ENCODE data around the gene BOK. TPM values are rescaled to one million over a fixed set of nuclear protein-coding genes. Genes with fewer than 3 reads are reported as not detected.
"Not testable (repeated sequence)": the region's sequence is repeated elsewhere in the genome, so short reads cannot be mapped to it uniquely, and the experiment has no call there.

Gene BOK
- total RNA-seq, 2 donors from 2014 or later: 0.16 TPM; not detected in 1

- H3K36me3 Mint-ChIP-seq (ENCODE audit: low read depth): peaks cover 17% of the 10 kb centered on the region
- not testable (repeated sequence) for H3K4me3 Mint-ChIP-seq; H3K27ac Mint-ChIP-seq; H3K27me3 Mint-ChIP-seq; H3K9me3 Mint-ChIP-seq; H3K4me1 Mint-ChIP-seq; ATAC-seq (replicated peaks)
These were observed 31.3 kb downstream of the BOK start for GRCh38 chr2:241589863-241590262.

DNA sequence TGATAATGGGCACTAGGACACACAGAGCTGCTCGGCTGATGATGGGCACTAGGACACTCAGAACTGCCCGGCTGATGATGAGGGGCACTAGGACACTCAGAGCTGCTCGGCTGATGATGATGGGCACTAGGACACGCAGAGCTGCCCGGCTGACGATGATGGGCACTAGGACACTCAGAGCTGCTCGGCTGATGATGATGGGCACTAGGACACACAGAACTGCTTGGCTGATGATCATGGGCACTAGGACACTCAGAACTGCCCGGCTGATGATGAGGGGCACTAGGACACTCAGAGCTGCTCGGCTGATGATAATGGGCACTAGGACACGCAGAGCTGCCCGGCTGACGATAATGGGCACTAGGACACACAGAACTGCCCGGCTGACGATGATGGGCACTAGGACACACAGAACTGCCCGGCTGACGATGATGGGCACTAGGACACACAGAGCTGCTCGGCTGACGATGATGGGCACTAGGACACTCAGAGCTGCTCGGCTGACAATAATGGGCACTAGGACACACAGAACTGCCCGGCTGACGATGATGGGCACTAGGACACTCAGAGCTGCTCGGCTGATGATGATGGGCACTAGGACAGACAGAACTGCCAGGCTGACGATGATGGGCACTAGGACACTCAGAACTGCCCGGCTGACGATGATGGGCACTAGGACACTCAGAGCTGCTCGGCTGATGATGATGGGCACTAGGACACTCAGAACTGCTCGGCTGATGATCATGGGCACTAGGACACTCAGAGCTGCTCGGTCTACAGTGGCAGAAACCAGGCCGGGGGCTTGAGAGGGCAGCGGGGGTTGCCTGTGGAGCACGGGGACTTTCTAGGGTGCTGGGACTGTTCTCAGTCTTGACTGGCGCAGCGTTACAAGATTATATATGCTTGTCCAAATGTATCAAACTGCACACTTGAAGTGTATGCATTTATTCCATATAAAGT is 32.2 kb downstream of the BOK start:
- not testable (repeated sequence) for ATAC-seq (replicated peaks); H3K27ac Mint-ChIP-seq; H3K4me3 Mint-ChIP-seq; H3K9me3 Mint-ChIP-seq; H3K27me3 Mint-ChIP-seq; H3K4me1 Mint-ChIP-seq
- peaks cover 19% of the 10 kb centered on the region for H3K36me3 Mint-ChIP-seq (ENCODE audit: low read depth)

- Mint-ChIP-seq H3K36me3 (ENCODE audit: low read depth) (peaks cover 28% of the 10 kb centered on the region), H3K27me3 (no peaks in the 10 kb centered on the region), H3K27ac (no peak overlapping the region), H3K4me1 (no peaks in the 10 kb centered on the region), H3K4me3 (no peak overlapping the region), H3K9me3 (peaks cover 3% of the 10 kb centered on the region)
- no peak for ATAC-seq (replicated peaks)
These were observed 33.7 kb downstream of the BOK start for GRCh38 chr2:241592126-241592845.

GRCh38 chr2:241593271-241593670 is 34.7 kb downstream of the BOK start:
- Mint-ChIP-seq H3K4me3 (no peak overlapping the region), H3K27me3 (no peaks in the 10 kb centered on the region), H3K27ac (no peak overlapping the region), H3K4me1 (no peaks in the 10 kb centered on the region), H3K9me3 (peaks cover 2% of the 10 kb centered on the region), H3K36me3 (ENCODE audit: low read depth) (peaks cover 37% of the 10 kb centered on the region)
- ATAC-seq (replicated peaks): no peak

GRCh38 chr2:241595600-241596140 is 37.1 kb downstream of the BOK start:
- no peaks in the 10 kb centered on the region for H3K4me1 Mint-ChIP-seq
- no peak overlapping the region for H3K27ac Mint-ChIP-seq
- peaks cover 61% of the 10 kb centered on the region for H3K36me3 Mint-ChIP-seq (ENCODE audit: low read depth)
- H3K27me3 Mint-ChIP-seq: no peaks in the 10 kb centered on the region
- ATAC-seq (replicated peaks): no peak
- H3K4me3 Mint-ChIP-seq: no peak overlapping the region
- no peaks in the 10 kb centered on the region for H3K9me3 Mint-ChIP-seq

DNA sequence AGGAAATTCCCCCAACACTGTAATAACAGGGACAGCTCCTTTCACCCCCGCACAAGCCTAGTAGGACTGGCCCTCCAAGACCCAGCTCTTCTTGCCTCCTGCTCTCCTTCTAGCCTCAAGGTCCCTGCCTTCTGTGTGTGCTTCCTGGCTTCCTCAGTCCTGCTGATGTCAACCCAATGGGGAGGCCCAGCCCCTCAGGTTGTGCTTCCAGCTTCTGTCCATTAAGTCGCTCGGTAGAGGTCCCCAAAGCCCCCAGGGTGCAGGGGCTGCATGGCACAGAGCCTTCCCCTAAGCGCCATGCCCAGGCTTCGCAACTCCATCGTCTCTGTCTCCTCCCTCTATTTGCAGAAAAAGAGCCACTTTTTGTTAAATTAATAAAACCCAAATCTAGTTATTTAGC is 39.0 kb downstream of the BOK start:
- H3K4me3 Mint-ChIP-seq: no peak overlapping the region
- peaks cover 80% of the 10 kb centered on the region for H3K36me3 Mint-ChIP-seq (ENCODE audit: low read depth)
- H3K27me3 Mint-ChIP-seq: no peaks in the 10 kb centered on the region
- H3K9me3 Mint-ChIP-seq: no peaks in the 10 kb centered on the region
- H3K4me1 Mint-ChIP-seq: no peaks in the 10 kb centered on the region
- ATAC-seq (replicated peaks): no peak
- H3K27ac Mint-ChIP-seq: no peak overlapping the region

DNA sequence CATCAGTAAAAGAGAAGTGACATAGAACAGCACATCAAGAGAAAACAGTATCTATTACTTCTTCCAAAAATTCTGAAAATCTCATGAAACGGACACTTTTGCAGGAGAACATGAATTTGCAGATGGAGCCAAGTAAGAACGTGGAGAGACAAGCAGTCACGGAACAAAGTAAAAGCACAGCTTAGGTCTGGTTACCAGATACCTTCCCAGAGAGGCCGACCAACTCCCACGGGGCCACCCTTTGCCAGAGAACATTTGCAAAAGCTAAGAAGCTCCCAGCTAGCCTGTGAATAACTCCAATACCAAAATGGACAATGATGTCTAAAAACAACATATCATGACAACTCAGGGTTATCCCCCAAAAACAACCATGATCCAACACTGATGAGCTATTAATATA is 39.5 kb downstream of the BOK start:
- H3K9me3 Mint-ChIP-seq: no peaks in the 10 kb centered on the region

GRCh38 chr2:241598487-241598886 is 39.9 kb downstream of the BOK start:
- no peak for ATAC-seq (replicated peaks)
- no peaks in the 10 kb centered on the region for H3K4me1 Mint-ChIP-seq
- H3K36me3 Mint-ChIP-seq (ENCODE audit: low read depth): peaks cover 86% of the 10 kb centered on the region
- H3K27ac Mint-ChIP-seq: no peak overlapping the region
- no peaks in the 10 kb centered on the region for H3K9me3 Mint-ChIP-seq
- H3K4me3 Mint-ChIP-seq: no peak overlapping the region
- H3K27me3 Mint-ChIP-seq: no peaks in the 10 kb centered on the region

More for the DNA sequence above, 39.5 kb downstream of the BOK start:
- Mint-ChIP-seq H3K27me3 (no peaks in the 10 kb centered on the region), H3K4me3 (no peak overlapping the region), H3K27ac (no peak overlapping the region), H3K4me1 (no peaks in the 10 kb centered on the region), H3K36me3 (ENCODE audit: low read depth) (peaks cover 85% of the 10 kb centered on the region)
- ATAC-seq (replicated peaks): no peak

DNA sequence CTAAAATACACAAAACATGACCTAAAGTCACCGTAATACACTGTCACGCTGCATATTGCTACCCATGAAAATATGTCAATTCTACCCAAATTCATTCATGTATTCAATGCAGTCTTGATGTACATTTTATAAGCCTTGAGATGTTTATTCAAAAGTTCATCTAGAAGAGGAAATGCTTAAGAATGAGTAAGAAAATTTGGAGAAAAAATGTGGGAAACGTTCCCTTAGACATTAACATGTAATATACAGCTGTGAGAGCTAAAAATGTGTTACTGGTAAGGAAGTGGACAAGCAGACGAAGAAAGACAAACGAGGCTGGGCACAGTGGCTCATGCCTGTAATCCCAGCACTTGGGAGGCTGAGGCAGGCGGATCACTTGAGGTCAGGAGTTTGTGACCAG is 41.1 kb downstream of the BOK start:
- Mint-ChIP-seq H3K4me1 (no peaks in the 10 kb centered on the region), H3K27ac (no peak overlapping the region), H3K4me3 (no peak overlapping the region), H3K9me3 (no peaks in the 10 kb centered on the region), H3K36me3 (ENCODE audit: low read depth) (peaks cover 78% of the 10 kb centered on the region), H3K27me3 (no peaks in the 10 kb centered on the region)
- no peak for ATAC-seq (replicated peaks)

- Mint-ChIP-seq H3K27ac (no peak overlapping the region), H3K4me1 (no peaks in the 10 kb centered on the region), H3K9me3 (no peaks in the 10 kb centered on the region), H3K27me3 (no peaks in the 10 kb centered on the region), H3K4me3 (no peak overlapping the region), H3K36me3 (ENCODE audit: low read depth) (peaks cover 91% of the 10 kb centered on the region)
- ATAC-seq (replicated peaks): no peak
These were observed 43.3 kb downstream of the BOK start for GRCh38 chr2:241601841-241602240.

DNA sequence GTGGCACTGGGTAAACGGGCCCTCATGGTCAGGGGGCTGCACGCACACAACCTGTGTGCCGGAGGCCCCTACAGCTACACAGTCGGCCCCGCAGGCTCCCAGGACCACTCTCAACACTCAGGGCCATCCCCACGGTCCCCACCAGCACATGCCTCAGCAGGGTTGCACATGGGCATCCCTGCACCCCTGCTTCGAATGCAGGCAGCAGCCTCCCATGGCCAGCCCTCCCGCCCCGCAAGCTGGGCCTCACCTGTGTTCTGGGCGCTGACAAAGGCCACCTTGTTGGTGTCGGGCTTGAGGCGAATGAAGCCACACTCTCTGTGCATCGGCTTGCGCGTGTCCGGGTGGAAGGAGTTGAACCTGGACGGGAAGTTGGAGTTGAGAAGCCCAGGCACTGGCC is 44.2 kb downstream of the BOK start:
- Mint-ChIP-seq H3K27ac (no peak overlapping the region), H3K9me3 (no peaks in the 10 kb centered on the region), H3K36me3 (ENCODE audit: low read depth) (peaks cover 91% of the 10 kb centered on the region), H3K4me3 (no peak overlapping the region), H3K4me1 (no peaks in the 10 kb centered on the region), H3K27me3 (no peaks in the 10 kb centered on the region)
- no peak for ATAC-seq (replicated peaks)

GRCh38 chr2:241603686-241604085 is 45.1 kb downstream of the BOK start:
- no peak for ATAC-seq (replicated peaks)
- no peak overlapping the region for H3K4me3 Mint-ChIP-seq
- no peaks in the 10 kb centered on the region for H3K9me3 Mint-ChIP-seq
- H3K27me3 Mint-ChIP-seq: no peaks in the 10 kb centered on the region
- peaks cover 90% of the 10 kb centered on the region for H3K36me3 Mint-ChIP-seq (ENCODE audit: low read depth)
- no peak overlapping the region for H3K27ac Mint-ChIP-seq
- peaks cover 5% of the 10 kb centered on the region for H3K4me1 Mint-ChIP-seq

- Mint-ChIP-seq H3K4me3 (no peak overlapping the region), H3K27ac (no peak overlapping the region), H3K27me3 (no peaks in the 10 kb centered on the region), H3K4me1 (peaks cover 10% of the 10 kb centered on the region), H3K9me3 (no peaks in the 10 kb centered on the region), H3K36me3 (ENCODE audit: low read depth) (peaks cover 71% of the 10 kb centered on the region)
- no peak for ATAC-seq (replicated peaks)
These were observed 47.6 kb downstream of the BOK start for GRCh38 chr2:241606186-241606585.

DNA sequence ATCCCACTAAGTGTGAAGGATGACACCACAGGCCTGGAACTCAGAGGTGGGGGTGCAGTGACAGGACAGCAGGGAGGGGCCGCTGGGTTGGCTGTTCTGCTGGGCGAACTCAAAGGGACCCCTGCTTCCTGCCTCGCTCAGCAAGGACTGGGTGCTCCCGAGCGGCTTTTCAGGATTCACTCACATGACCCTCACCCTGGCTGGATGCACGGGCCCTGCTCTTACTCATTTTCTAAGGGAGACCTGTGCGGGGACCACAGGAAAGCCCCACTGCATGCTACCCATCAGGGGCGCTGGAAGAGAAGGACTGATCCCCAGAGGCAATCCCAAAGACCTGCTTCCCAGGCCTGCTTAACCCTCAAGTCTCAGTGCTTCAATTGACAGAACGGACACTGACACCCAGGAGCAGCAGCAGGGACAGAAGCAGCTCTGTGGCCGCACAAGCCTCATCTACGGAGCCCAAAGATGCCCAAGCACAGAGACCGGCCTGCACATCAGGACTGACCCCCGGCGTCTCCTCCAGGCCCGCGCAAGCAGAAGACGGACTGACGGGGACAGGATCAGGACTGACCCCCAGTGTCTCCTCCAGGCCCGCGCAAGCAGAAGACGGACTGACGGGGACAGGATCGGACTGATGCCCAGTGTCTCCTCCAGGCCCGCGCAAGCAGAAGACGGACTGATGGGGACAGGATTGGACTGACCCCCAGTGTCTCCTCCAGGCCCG is 48.8 kb downstream of the BOK start:
- Mint-ChIP-seq H3K36me3 (ENCODE audit: low read depth) (peaks cover 68% of the 10 kb centered on the region), H3K9me3 (no peaks in the 10 kb centered on the region), H3K27me3 (no peaks in the 10 kb centered on the region), H3K27ac (no peak overlapping the region), H3K4me1 (peaks cover 14% of the 10 kb centered on the region), H3K4me3 (no peak overlapping the region)
- no peak for ATAC-seq (replicated peaks)
